Activated CD4-positive, alpha-beta T cell treated with anti-CD3 and anti-CD28 coated beads for 24 hours (primary cell): ENCODE data around the gene PLEKHG4B.
"Not testable (repeated sequence)": the region's sequence is repeated elsewhere in the genome, so short reads cannot be mapped to it uniquely, and the experiment has no call there.

Experiments used
- DNase-seq, 2 donors: peaks; one replicate each; pipeline ENCODE4 v3.0.0-alpha.2; 2020; ENCODE audit warnings: low read depth in 2 of 2

PLEKHG4B gene

GRCh38 chr5:199950-200645 lies 108.1 kb downstream of the PLEKHG4B start:
- DNase-seq: no peak

GRCh38 chr5:200985-201384 lies 109.0 kb downstream of the PLEKHG4B start:
- no peak for DNase-seq

- no peak for DNase-seq
Observed at GRCh38 chr5:201672-202071, 109.7 kb downstream of the PLEKHG4B start.

GRCh38 chr5:203246-203930 lies 111.4 kb downstream of the PLEKHG4B start:
- no peak for DNase-seq

GRCh38 chr5:204001-204400 lies 112.0 kb downstream of the PLEKHG4B start:
- no peak for DNase-seq

- no peak for DNase-seq
Observed at GRCh38 chr5:204462-204861, 112.5 kb downstream of the PLEKHG4B start.

- no peak for DNase-seq
Observed at GRCh38 chr5:204966-205670, 113.2 kb downstream of the PLEKHG4B start.

- DNase-seq: no peak
Observed at GRCh38 chr5:206406-206805, 114.4 kb downstream of the PLEKHG4B start.

GRCh38 chr5:206927-207536 lies 115.1 kb downstream of the PLEKHG4B start:
- no peak for DNase-seq

GRCh38 chr5:207599-207998 lies 115.6 kb downstream of the PLEKHG4B start:
- no peak for DNase-seq

GRCh38 chr5:208449-209114 lies 116.6 kb downstream of the PLEKHG4B start:
- no peak for DNase-seq

GRCh38 chr5:213803-214395 lies 121.9 kb downstream of the PLEKHG4B start:
- no peak for DNase-seq

GRCh38 chr5:215256-215655 lies 123.3 kb downstream of the PLEKHG4B start:
- DNase-seq: not testable (repeated sequence)

GRCh38 chr5:216076-216475 lies 124.1 kb downstream of the PLEKHG4B start:
- DNase-seq: not testable (repeated sequence)

GRCh38 chr5:217494-218456 lies 125.8 kb downstream of the PLEKHG4B start, which contains the start of the genes CCDC127 and SDHA:
CCDC127 (minus strand) TSS chr5:218153; CDS start chr5:216849, 1,304 bp downstream.
SDHA (plus strand) TSS chr5:218320; CDS start chr5:218356, 36 bp downstream.
- peak; percentile 96 to 97 for DNase-seq

GRCh38 chr5:218457-219291 lies 126.7 kb downstream of the PLEKHG4B start:
- no peak for DNase-seq

GRCh38 chr5:219460-219863 lies 127.5 kb downstream of the PLEKHG4B start:
- no peak for DNase-seq

GRCh38 chr5:219991-220390 lies 128.0 kb downstream of the PLEKHG4B start:
- DNase-seq: no peak
